Posterior cingulate gyrus (tissue), 11 donors: ENCODE data around the gene NBPF6.
"Not testable (repeated sequence)": the region's sequence is repeated elsewhere in the genome, so short reads cannot be mapped to it uniquely, and the experiment has no call there.

Experiments
- DNase-seq, 10 donors: peaks; one replicate each; pipeline versions ENCODE4 v3.0.0 to v3.0.0-alpha.2; 2020 to 2021; ENCODE audit warnings: mixed read lengths in 3 of 10
- intact Hi-C: fragments of 100-400 bp; cut with DNase I; formaldehyde crosslinking; loops from one replicate; pipeline ENCODE4 v1.15.1; 2023

NBPF6 gene, protein sequence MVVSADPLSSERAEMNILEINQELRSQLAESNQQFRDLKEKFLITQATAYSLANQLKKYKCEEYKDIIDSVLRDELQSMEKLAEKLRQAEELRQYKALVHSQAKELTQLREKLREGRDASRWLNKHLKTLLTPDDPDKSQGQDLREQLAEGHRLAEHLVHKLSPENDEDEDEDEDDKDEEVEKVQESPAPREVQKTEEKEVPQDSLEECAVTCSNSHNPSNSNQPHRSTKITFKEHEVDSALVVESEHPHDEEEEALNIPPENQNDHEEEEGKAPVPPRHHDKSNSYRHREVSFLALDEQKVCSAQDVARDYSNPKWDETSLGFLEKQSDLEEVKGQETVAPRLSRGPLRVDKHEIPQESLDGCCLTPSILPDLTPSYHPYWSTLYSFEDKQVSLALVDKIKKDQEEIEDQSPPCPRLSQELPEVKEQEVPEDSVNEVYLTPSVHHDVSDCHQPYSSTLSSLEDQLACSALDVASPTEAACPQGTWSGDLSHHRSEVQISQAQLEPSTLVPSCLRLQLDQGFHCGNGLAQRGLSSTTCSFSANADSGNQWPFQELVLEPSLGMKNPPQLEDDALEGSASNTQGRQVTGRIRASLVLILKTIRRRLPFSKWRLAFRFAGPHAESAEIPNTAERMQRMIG

DNA sequence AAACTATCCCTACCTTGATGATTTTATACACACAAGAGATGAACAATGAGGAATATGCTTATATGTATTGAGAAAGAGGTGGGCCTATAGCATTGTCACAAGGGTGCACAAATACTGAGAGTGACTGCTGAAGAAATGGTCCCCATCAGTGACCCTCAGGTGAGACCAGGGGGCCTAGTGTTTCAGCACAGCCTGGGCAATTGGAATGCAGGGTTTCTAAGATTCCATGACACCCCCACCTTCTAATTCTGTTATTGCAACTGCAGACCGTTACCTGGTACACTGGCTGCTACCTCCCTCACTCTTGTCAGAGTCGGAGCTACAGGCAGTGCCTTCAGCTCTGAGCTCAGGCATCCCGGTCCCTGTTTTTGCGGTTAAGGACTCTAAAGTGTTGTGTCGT lies at the start of gene NBPF6:
Gene NBPF6 (plus strand): TSS at position 301 of the 400 bp plus-strand sequence. CDS start 259 bp downstream, outside the sequence.
- DNase-seq, intact Hi-C loops: not testable (repeated sequence)

DNA sequence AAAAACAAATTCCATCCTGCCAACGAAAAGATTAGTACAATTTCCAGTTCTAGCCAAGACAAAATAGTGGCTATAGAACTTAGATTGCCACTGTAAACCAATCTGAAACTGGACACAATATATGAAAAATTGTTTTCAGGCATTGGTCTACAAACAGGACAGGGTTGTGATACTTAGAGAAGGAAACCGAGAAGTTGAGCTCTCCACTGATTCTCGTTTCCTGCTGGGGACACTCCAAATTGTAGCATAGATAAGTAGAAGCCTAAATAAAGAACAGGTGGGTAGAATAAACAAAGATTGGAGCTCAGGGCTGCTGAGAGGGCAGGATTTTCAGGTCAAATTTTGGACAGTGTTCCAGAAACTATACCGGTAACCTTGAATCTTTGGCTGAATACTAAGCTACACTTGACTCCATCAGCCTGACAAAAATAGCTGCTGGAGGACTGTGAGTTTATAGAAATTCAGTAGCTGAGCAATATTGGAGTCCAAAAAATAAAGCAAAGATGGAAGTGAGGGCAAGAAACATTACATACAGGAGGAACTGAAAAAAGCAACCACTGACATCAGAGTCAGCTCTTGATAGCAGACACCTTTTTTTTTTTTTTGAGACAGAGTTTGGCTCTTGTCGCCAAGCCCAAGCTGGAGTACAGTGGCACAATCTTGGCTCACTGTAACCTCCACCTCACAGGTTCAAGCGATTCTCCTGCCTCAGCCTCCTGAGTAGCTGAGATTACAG lies 38.9 kb upstream of the NBPF6 start:
- DNase-seq, intact Hi-C loops: not testable (repeated sequence)

DNA sequence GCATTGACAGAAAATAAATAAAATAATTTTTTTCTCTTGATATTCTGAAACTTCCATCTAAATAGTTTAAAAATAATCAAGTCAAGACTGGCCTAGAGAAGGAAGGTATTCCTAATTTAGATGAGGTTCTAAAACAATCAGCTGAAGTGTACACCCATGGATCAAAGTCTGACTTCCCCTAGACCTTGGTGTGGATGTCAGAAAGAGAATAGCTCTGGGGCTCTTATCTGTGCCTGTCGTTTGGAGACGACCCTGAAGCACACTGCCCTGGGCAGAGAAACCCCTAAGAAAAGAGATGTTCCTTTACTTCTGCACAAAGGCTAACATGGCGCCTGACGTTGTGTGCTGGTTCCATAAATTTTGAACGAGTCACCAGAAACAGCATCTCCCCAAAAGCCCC lies 30.0 kb upstream of the NBPF6 start:
- intact Hi-C loops, result not testable (repeated sequence)

DNA sequence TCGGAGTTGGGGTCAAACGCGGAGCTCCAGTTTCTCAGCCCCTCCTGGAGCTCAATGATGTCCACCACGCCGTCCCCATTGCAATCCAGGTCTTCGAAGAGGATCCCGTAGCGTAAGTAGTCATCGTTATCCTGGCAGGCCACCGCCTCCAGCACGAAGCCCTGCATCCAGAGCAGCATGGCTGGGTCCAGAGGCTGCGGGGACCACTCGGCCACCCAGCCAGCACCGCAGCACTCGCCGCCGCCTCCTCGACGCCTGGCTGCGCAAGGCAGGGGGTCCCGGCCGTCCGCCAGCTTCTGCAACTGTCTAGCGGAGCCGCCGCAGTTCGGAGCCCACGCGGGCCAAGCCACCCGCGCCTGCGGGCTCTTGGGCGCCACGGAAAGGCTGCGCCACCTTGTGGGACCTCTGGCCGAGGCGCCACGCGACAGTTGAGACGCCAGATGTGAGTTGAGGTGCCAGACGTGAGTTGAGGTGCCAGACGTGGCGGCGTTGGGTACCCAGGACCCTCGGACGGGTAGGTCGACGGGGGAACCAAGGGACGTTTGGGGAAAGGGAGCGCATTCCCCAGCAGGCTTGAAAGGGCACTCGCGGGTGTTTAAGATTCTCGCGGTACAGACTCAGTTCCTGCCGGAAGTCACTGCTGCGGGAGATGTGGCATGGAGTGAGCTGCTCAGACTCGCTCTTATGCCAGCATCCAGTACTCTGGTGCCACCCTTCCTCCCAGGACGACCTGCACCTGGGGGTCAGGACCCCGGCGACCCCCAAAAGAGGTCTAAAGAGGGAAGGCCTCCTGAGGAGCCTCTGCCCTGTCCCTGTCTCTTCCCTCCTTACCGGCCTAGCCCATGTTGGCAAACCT lies 28.9 kb upstream of the NBPF6 start:
- DNase-seq, intact Hi-C loops: not testable (repeated sequence)

More for the DNA sequence above, 30.0 kb upstream of the NBPF6 start:
- not testable (repeated sequence) for DNase-seq

DNA sequence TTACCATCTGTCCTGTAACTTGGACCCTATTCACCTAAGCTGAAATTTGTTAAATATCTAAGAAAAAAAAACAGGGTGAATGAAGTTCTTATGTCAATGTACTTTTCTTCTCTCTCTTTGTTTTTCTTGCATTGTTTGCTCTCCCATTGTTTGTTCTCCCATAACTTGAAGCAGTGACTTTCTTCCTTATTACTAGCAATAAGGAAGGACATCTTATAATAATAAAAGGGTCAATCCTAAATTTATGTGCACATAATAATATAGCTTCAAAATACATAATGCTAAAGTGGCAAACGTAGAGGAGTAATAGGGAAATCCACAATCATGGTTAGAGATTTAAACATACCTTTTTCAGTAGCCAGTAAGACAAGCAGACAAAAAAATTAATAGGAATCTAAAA lies 23.3 kb upstream of the NBPF6 start:
- intact Hi-C loops, result not testable (repeated sequence)

DNA sequence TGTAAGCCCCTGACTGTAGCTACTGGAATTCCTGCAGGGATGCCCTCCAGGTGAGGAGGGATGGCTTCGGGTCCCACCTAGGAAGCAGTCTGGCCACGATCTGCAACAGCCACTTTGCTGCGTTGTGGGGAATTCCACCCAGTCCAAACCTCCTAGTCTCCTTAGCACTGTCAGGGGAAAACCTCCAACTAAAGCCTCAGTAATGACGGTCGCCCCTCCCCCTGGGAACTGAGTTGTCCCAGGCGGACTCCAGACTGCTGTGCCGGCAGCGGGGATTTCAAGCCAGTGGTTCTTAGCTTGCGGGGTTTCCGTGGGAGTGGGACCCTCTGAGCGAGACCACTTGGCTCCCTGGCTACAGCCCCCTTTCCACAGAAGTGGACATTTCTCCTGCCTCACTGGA lies 18.1 kb upstream of the NBPF6 start:
- DNase-seq, intact Hi-C loops: not testable (repeated sequence)

More for the DNA sequence above, 23.3 kb upstream of the NBPF6 start:
- DNase-seq, result not testable (repeated sequence)

DNA sequence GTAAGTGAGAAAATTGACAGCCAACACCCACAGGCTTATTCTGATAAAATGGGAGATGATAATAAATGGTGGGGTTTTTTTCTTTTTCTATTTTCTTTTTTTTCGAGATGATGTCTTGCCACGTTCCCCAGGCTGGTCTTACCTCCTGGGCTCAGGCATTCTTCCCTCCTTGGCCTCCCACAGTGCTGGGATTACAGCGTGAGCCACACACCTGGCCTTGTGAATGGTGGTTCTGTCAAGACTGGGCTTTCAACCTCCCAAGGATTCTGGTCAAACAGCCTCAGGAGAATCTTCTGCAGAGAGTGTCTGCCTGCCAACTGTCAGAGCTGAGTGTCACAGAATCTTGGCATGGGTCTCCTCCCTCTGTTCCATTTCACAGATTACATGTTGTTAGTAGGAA lies 16.7 kb upstream of the NBPF6 start:
- DNase-seq, intact Hi-C loops: not testable (repeated sequence)

DNA sequence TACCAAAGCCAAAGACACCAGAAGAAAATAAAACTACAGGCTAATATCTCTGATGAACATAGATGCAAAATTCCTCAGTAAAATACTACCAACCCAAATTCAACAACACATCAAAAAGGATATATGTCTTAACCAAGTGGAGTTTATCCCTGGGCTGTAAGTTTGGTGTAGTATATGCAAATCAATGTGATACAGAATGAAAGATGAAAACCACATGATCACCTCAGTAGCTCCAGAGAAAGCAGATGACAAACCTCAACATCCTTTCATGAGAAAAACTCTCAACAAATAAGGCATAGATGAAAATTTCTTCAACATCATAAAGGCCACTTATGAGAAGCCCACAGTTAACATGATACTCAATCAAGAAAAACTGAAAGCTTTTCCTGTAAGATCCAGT lies 11.6 kb upstream of the NBPF6 start:
- DNase-seq, intact Hi-C loops: not testable (repeated sequence)

DNA sequence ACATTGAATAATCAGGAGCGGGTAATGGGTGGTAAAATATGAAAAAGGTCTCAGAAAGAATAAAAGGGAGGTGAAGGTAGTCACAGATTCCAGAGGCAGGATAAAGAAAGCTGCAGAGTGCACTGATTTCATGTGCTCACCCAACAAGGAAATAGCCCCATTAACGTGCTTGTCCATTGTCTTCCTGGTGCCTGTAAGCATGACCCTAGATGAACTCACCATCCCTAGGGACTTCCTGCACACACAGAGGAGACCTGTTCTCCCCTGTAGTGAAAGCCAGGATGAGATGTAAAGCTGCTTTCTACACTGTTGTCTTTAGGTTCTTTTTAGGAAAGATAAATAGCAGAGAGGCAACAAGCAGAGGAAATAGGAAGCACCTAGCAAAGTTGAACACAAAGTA lies 4.4 kb downstream of the NBPF6 start:
- DNase-seq, intact Hi-C loops: not testable (repeated sequence)

DNA sequence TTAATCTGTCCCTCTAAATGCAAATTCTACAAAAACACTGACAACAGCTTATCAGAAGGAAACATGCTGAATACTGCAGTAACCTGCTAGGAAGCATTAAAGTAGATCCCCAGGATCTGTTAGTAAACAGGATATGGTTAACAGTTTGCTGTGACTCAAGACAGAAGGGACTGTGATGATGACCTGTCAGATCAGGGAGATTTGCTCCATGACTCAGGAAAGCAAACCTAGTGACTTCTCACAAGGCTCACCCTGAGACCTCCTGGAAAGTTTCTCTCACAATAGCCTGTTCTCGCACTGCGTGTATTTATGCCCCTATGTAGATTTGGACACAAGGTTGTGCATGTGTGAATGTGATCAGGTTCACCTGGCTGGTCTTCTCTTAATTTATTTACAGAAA lies 8.5 kb downstream of the NBPF6 start:
- intact Hi-C loops, DNase-seq: not testable (repeated sequence)

DNA sequence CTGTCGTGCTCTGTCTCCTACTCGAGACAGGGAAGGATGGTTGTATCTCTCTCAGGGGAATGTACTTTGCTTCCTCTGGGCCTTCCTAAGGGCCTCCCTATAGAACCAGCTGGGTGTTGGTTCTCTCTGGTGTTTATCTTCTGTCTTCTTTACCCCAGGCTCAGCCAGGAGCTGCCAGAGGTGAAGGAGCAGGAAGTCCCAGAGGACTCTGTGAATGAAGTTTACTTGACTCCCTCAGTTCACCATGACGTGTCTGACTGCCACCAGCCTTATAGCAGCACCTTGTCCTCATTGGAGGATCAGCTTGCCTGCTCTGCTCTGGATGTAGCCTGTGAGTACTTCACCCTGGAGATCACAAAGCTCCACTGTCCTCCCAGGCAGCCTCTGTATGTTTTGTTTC lies 11.6 kb downstream of the NBPF6 start:
- intact Hi-C loops, DNase-seq: not testable (repeated sequence)

DNA sequence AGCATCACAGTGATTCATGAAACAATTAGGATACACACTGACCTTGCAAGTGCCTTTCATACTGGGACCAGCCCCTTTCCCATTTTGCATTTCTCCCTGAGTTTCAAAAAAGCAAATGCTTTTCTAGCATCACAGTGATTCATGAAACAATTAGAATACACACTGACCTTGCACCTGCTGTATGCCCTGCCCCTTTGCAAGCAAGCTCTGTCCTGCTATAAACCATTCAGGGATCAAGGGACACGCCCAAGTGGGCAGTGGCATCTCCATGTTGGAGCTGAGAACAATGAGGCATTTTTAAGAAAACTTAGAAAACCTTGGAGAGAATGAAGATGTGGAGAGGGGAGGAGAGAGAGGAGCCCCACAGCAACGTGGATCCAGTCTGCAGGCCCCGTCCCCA lies 13.8 kb downstream of the NBPF6 start:
- DNase-seq, intact Hi-C loops: not testable (repeated sequence)

DNA sequence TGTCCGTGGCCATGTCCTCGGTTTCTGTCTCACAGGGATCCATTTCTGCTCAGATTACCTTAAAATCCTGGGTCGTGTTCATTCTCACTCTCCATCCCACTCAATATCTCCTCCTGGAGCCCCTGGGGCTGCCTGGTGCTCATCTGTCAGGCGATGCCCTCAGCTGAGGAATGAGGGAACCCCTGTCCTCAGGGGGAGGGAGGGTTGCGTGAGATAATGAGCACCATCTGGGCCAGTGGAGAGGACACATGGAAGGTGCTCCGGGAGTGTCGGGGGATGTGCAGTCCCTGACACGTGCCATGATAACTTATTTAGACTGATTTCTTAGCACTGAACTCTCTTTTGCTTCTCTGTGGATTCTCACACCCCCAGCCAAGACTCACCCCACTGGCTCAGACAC lies 16.0 kb downstream of the NBPF6 start:
- intact Hi-C loops, DNase-seq: not testable (repeated sequence)

DNA sequence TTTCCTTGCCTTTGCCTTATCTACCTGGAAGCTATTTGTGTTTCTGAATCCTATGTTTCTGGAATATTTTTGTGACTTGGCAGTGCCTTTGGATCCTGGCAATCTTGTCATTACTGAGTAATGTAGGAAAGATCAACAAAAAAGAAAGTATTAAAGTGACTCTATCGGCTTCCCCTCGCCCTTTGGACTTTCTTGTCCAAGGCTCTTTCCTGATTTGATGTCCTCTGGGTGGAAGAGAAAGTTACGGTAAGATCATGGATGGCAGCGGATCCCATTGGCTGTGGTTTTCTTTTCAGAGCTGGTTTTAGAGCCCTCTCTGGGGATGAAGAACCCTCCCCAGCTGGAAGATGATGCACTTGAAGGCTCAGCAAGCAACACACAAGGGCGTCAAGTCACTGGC lies 17.0 kb downstream of the NBPF6 start:
- DNase-seq, intact Hi-C loops: not testable (repeated sequence)

DNA sequence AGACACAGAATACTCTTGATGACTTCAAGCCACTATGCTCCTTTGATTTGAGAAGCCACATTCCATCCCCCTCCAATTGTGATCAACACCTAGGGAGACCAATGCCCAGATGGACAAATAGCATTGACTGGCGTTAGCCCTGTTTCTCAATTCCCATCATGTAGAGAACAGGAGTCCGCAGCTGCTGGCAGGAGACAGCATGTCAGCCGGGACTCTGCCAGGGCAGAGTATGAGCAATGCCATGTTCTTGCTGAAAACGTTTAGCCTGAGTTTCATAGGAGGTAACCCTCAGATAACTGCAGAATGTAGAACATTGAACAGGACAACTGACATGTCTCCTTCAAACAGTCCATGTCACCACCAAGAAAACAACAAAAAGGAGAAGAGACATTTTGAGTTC lies 20.6 kb downstream of the NBPF6 start:
- DNase-seq, result not testable (repeated sequence)

DNA sequence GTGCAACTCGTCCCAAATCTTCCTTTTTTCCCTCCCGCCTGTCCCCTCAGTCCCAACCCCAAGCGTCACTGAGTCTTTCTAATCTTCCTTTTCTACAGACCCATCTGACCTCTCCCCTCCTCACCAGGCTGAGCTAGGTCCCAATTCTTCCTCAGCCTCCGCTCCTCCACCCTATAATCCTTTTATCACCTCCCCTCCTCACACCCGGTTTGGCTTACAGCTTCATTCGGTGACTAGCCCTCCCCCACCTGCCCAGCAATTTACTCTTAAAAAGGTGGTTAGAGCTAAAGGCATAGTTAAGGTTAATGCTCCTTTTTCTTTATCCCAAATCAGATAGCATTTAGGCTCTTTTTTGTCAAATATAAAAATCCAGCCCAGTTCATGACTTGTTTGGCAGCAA lies 24.4 kb downstream of the NBPF6 start:
- intact Hi-C loops, DNase-seq: not testable (repeated sequence)

More for the DNA sequence above, 20.6 kb downstream of the NBPF6 start:
- intact Hi-C loops, result not testable (repeated sequence)

DNA sequence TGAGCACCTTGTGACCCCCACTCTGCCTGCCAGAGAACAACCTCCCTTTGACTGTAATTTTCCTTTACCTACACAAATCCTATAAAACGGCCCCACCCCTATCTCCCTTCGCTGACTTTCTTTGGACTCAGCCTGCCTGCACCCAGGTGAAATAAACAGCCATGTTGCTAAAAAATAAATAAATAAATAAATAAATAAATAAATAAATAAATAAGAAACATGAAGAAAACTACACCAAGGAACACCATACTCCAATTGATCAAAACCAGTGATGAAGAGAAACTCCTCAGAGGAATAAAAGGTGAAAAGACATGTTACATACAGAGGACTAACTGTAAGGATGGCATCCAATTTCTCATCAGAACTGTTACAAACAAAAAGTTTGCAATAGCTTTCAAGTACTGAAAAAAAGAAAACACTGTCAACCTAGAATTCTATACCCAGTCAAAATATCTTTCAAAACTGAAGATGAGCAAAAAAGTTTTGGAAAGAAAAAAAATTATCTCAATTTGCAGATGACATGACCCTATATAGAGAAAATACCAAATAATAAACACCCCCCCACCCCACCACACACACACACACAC lies 28.4 kb downstream of the NBPF6 start:
- intact Hi-C loops, result no loop called here
- DNase-seq, result no peak

DNA sequence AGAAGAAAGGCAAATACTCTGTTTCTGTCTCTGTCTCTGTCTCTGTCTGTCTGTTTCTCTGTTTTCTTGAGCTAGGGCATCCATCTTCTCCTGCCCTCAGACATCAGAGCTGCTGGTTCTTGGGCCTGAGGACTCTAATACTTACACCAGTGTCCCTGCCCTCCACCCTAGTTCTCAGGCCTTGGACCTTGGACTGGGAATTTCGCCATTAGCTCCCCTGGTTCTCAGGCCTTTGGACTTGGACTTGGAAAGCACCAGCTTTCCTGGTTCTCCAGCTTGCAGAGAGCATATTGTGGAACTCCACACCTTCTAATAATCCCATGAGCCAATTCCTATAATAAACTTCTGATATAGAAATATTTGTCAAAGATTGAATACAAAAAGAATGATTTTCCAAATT lies 32.6 kb downstream of the NBPF6 start:
- no peak for DNase-seq
- intact Hi-C loops, result no loop called here

DNA sequence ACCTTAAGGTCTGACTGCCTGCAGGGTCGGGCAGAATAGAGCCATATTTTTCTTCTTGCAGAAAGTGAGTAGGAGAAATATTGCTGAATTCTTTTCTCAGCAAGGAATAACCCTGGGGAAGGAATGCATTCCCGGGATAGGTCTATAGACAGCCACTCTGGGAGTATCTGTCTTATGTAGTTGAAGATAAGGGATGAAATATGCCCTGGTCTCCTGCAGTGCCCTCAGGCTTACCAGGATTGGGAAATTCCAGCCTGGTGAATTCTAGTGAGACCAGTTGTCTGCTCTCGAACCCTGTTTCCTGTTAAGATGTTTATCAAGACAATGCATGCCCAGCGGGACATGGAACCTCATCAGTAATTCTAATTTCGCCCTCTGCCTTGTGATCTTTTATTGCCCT lies 35.8 kb downstream of the NBPF6 start:
- intact Hi-C loops, DNase-seq: not testable (repeated sequence)

DNA sequence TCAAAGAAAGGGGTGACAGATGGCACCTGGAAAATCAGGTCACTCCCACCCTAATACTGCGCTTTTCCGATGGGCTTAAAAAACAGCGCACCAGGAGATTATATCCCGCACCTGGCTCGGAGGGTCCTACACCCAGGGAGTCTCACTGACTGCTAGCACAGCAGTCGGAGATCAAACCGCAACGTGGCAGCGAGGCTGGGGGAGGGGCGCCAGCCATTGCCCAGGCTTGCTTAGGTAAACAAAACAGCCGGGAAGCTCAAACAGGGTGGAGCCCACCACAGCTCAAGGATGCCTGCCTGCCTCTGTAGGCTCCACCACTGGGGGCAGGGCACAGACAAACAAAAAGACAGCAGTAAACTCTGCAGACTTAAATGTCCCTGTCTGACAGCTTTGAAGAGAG lies 36.6 kb downstream of the NBPF6 start:
- intact Hi-C loops, DNase-seq: not testable (repeated sequence)
